HT-29 (cell line): ENCODE results near the gene LRRN2. TPM values are rescaled to one million over a fixed set of nuclear protein-coding genes. Genes with fewer than 3 reads are reported as not detected.

Experiments used
- DNase-seq: peaks from one replicate; pipeline ENCODE4 v3.0.0-alpha.2; 2015; ENCODE audit warnings: low spot score
- total RNA-seq: library from RNA; depleted of rRNA; stranded (reverse); fragments of >200 nt; shearing (Covaris generic); gene quantifications from 2 replicates; pipeline ENCODE4 v1.2.3, GENCODE V29; 2014

Gene LRRN2
- total RNA-seq, 1 experiment from 2014 or later: not detected

GRCh38 chr1:204712708-204713430 lies 27.3 kb upstream of the LRRN2 start:
- DNase-seq: no peak

- no peak for DNase-seq
Observed at GRCh38 chr1:204711947-204712701, 26.6 kb upstream of the LRRN2 start.

DNA sequence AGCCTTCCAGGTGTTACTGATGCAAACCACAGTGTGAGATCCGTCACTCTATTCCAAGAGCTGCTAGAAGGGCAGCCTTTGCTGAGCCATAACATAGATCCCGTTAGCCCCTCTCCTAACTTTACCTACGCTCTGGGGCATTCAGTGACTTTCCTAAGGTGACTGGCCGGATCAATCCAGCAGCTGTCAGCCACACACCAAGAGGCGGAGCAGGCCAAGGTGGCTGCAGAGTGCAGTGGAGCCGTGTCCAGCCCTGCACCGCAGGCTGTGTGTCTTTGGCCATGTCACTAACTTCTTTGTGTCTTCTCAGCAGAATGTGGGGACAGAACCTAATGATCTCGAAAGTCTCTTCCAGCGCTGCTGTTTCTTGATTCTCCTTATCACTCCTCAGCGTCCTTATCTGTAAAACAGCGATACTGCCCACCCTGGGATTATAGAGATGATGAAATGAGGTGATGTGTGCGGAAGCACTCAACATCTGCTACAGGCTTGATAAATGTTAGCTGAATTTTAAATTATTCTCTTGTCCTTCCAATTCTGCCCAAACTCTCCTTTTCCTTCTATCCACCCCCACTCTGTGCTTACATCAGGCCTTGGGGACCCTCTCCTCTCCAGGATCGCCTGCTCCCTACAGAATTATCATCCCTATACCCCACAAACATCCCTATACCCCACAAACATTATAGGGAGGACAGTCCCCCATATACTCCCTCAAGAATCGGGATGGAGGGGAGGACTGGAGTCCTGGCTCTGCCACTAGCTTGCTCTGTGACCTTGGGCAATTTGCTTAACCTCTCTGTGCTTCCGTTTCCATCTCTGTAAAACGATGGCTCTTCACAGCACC lies 25.8 kb upstream of the LRRN2 start:
- DNase-seq: no peak

DNA sequence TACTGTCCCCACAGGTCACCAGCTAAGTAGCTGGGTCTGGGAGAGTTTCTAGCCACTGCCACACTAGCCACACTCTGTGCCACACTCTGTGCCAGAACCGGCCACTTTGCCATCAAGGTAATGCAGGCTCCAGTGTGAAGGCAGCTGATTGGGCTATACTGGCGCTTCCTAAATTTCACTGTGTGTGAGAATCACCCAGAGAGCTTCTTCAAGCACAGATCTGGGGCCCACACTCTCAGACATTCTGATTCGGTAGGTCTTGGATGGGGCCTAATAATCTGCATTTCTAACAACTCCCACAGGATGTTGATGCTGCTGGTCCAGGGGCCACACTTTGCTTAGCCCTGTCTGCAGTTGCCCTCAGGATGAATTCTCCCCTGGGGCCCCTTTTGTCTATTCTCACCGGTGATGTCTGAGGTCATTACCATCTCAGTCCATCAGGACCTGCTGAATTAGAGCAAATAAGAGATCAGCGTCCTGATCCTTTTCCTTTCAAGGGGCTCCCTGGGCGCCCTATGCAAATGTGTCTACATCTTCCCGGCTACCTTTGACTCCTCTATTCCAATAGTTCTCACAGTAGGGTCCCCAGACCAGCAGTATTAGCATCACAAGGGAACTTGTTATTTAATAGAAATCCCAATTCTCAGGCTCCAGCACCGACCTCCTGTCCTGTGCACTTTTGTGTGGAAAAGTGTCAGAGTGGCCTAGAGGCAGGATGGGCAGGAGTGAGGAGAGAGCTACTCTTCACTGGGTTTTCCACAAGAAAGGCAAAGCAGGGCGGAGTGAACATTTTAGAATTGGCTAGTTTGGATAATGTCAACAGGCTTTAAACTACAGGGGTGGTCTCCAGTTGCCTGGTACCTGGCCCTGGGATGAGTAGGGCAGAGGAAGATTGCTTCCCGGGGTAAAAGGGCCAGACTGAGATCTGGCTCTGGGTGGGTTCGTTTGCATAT lies 24.7 kb upstream of the LRRN2 start:
- DNase-seq: no peak

- DNase-seq: no peak
Observed at GRCh38 chr1:204709021-204709420, 23.5 kb upstream of the LRRN2 start.

DNA sequence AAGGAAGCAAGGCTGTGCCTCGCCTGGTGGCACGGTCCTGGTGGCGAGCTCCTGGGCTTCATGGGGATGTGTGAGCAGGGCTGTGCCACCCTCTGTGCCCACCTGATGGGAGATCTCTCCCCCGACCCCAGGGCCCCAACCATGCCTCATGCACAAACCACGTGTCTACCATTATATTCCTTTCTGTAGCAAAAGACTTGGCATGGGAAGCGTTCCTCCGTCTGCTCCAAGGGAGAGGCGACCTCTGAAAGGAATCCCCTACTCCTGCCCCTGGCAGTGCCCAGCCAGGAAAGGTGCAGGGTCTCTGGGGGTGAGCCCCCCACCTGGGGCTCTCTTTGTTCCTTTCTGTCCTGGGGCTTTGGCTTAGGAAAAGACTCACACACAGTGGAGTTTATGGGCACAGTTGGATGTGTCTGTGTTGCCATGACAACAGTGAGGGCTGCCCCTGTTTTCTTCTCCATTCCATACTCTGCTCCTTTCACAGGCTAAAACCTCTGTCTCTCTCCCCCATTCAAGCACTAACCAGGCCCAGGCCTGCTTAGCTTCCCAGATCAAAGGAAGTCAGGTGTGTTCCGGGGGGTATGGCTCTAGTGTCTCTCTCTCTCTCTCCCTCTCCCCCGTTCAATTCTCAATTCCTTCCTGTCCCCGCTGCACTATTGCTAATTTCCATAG lies 21.4 kb upstream of the LRRN2 start:
- DNase-seq: no peak

DNA sequence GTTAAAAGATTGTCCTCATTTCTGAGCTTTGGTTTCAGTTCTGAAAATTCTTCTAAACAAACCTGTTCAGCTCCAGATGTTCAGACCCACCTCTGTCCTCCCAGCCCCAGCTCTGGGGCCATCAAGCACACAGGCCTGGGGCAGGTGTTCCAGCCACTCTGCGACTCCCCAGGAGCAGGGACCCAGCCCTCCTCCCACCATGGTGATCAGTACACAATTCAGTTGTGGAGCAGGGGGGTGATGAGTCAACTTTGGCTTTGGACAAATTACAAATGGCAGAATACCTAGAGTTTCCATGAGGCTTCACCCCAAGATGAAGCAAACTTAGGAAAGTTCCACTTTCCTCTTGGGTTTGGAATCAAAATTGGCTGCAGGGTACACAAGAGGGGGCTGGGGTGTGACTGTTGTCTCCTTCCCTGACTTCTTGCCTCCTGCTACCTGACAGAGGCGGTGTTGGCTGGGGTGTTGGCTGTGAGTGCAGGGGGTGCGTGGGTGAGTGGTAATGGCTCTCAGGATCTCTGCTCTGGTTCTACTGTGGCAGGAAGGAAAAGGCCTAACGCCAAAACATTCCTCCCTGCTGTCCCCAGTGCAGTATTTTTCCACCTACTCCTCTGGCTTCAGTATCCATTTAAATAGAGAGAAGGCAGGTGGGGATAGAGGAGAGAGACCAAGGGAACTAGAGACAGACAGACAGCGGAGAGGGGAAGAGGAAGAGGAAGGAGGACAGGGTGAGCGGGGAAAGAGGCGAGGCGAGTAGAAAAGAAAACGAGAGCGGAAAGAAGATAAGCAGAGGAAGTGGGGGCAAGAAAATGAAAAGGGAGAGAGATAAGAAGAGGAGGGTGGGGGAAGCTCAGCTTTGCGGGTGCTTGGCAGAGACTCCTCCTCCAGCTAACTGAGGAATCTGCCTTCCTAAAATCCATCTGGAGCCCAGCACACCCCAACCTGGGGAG lies 20.6 kb upstream of the LRRN2 start:
- no peak for DNase-seq

DNA sequence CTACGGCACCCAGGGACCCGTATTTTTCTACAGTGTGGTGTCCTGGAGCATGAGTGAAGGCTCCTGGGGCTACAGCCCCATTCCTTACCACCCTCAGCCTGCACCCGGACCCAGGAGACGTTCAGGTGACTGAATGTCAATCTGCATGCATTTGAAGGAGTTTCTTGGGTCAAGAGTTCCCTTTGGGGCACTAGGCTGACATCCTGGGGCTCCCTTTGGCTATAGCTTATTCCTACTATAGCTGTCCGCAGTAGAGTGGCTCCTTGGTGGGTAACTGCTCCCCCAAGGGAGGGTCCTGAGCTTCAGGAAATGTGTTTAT lies 19.9 kb upstream of the LRRN2 start:
- no peak for DNase-seq

- no peak for DNase-seq
Observed at GRCh38 chr1:204704794-204705492, 19.4 kb upstream of the LRRN2 start.

DNA sequence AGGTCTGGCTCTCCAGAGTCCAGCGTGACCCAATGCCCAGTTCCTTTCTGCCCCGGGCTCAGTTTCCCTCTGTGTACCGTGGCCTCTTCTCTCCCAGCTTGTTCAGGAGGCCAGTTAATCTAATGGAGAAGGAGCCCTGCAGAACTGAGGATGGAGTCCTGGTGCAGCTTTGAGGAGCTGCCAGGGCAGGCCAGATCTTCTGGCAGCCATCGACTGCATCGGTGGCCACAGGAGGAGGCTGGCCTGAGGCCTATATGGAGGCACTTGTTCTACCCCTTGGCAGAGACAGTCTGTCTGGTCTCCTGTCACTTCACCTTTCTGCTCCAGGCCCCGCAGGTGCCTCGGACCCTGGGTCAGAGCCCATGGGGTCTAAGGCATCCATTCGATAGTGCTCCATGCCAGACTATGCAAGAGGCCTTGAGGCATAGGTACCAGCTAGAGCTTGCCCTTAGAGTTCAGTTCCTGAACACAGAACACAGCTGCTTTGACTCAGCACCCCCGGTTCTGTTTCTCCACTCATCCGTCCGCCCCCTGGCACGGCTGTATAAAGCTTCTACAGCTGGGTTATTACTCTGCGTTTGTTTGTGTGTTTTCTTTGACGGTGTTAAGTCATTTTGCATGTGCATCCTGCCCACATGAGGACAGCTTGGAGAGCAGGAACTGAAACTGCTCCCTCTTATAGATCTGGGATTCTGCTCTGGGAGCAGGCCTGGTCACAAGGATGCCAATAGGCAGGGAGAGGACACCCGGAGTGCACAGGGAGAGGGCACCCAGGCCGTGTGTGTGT lies 18.5 kb upstream of the LRRN2 start:
- no peak for DNase-seq

GRCh38 chr1:204703268-204703664 lies 17.7 kb upstream of the LRRN2 start:
- no peak for DNase-seq

DNA sequence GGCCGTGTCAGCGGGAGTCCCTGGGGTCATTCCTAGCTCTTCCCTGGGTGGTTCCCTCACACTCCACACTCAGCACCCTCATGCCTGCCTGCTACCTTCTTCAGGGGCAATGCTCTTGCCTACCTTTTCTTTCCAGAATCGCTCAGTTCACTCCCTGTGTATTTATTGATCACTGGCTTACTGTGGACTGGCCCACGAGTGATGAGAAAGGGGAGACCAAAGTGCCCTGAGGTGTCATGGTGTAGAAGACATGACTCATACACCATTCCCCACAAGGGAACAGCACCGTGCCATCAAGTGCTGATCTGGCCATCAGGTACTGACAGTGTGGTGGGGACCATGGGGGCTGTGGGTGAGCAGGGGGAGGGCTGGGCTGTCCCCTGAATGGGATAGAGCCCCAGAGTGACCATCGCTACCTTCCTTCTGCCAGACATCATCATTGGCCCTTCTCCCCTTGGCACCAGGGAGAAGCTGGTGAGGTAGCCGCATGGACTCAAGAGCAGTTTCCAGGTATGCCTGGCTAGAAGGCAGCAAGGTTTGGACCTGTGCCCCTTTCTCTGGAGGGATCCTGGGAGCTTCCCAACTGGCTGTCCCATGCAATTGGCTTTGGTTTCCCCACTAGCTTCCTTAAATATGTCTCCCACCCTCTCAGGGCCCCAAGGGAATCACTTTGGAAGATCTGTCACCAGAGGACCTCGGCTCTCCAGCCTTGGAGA lies 17.2 kb upstream of the LRRN2 start:
- DNase-seq: no peak

DNA sequence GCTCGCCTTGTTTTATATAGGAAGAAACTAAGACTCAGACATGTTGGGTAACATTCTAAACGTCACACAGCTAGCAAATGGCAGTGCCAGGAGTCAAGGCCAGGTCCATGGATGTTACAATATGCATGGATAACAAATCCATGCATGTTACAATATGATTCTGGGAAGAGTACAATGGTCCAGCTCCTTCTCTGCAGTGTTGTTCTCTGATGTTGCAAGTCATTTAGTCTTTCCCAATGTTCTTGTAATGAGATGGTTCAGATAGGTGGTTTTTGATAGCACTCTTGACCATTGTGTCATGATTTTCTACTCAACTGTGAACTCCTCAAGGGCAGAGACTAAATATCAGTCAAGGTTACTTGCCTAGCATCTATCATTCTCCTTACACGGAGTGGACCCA lies 15.7 kb upstream of the LRRN2 start:
- no peak for DNase-seq

- DNase-seq: no peak
Observed at GRCh38 chr1:204697893-204698292, 12.4 kb upstream of the LRRN2 start.

DNA sequence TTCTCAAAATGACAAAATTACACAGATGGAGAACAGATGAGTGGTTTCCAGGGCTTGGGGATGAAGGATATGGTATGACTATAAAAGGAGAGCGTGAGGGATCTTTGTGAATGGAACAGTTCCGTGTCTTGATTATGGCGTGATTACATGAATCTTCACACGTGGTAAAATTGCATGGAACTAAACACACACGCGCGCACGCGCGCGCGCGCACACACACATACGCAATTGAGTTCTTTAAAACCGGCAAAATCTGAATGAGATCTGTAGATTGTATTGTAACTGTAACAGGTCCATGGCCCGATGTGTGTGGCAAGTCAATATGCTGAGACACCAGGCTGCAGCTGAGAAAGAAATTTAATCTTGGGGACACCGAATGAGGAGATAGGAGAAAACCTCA lies 11.1 kb upstream of the LRRN2 start:
- DNase-seq: no peak

DNA sequence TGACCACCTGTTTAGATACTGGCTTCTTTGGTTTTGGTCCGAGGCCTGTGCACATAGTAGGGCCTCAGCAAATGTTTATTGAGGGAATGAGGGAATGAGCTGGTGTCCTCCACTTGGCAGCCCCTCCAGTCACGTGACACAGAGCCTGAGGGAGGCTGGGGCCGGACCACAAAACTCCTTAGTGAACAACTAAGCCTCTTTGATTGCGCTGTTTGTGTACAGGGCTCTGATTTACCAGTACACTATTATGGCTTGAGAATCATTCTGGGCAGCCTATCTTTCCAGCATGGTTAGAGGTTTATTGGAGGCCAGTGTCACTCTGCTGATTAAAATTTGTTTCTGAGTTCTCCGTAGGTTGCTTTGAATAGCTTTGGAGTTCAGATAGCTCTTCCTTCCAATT lies 10.2 kb upstream of the LRRN2 start:
- DNase-seq: no peak

DNA sequence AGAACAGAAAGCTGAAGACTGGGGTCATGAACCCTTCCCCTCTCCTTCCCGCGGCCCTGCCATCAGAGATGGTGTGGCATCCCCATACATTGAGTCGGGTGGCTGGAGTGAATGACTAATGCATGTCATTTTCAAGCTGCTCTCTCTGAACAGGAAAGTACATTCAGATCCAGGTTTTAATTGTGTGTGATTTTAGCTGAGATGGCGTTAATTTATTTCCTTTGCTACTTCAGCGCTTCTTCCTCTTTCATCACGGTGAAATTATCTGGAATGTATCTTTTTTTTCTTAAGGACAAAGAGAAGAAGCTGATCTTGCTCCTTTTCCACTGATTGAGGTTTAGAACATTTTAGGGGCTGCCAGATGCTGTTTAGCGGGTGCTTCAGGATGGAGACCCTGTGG lies 8.6 kb upstream of the LRRN2 start:
- no peak for DNase-seq
